WTC11 (cell line): ENCODE data around the gene OR8S1.

Source experiments
- ATF1 ChIP-seq: sonication (generic); formaldehyde crosslinking; IDR thresholded peaks from 2 replicates; pipeline ENCODE4 v1.8.1; 2023; ENCODE audit warnings: mild to moderate bottlenecking, moderate library complexity, missing genetic modification reagents
- ATF2 ChIP-seq: sonication (generic); formaldehyde crosslinking; IDR thresholded peaks from 2 replicates; pipeline ENCODE4 v1.8.1; 2022; ENCODE audit warnings: low read depth, missing genetic modification reagents, borderline replicate concordance
- ATF3 ChIP-seq: sonication (generic); formaldehyde crosslinking; conservative IDR thresholded peaks from 2 replicates; pipeline ENCODE4 v1.8.1; 2022; ENCODE audit warnings: mild to moderate bottlenecking, missing genetic modification reagents
- CREM ChIP-seq: sonication (generic); formaldehyde crosslinking; IDR thresholded peaks from 2 replicates; pipeline ENCODE4 v1.8.1; 2022; ENCODE audit warnings: mild to moderate bottlenecking, missing genetic modification reagents, moderate library complexity
- CTCF ChIP-seq: fragments of 200-600 bp; IDR thresholded peaks from 2 replicates; pipeline ENCODE4 v1.8.0; 2022; ENCODE audit warnings: antibody characterized with exemption
- MAX ChIP-seq: sonication (generic); formaldehyde crosslinking; IDR thresholded peaks from 2 replicates; pipeline ENCODE4 v1.8.0; 2022; ENCODE audit warnings: mild to moderate bottlenecking, missing genetic modification reagents
- NR2C2 ChIP-seq: sonication (generic); formaldehyde crosslinking; IDR thresholded peaks from 2 replicates; pipeline ENCODE4 v1.8.0; 2022; ENCODE audit warnings: mild to moderate bottlenecking, missing genetic modification reagents
- PRDM15 ChIP-seq: sonication (generic); formaldehyde crosslinking; IDR thresholded peaks from 2 replicates; pipeline ENCODE4 v1.8.0; 2022; ENCODE audit warnings: missing genetic modification reagents
- SP1 ChIP-seq: sonication (generic); formaldehyde crosslinking; conservative IDR thresholded peaks from 2 replicates; pipeline ENCODE4 v1.8.1; 2022; ENCODE audit warnings: missing genetic modification reagents
- STAT6 ChIP-seq: sonication (generic); formaldehyde crosslinking; conservative IDR thresholded peaks from 2 replicates; pipeline ENCODE4 v1.8.1; 2023; ENCODE audit warnings: mild to moderate bottlenecking, low read depth, missing genetic modification reagents, moderate library complexity
- ZMAT4 ChIP-seq: fragments of 250-450 bp; sonication (Bioruptor Pico); IDR thresholded peaks from 2 replicates; pipeline ENCODE4 v1.9.0; 2021; ENCODE audit warnings: mild to moderate bottlenecking
- ZNF317 ChIP-seq: sonication (generic); formaldehyde crosslinking; IDR thresholded peaks from 2 replicates; pipeline ENCODE4 v1.8.1; 2023; ENCODE audit warnings: low read depth, mild to moderate bottlenecking, moderate library complexity, missing genetic modification reagents, borderline replicate concordance
- ZNF423 ChIP-seq: fragments of 250-450 bp; sonication (Bioruptor Pico); IDR thresholded peaks from 2 replicates; pipeline ENCODE4 v2.1.2; 2022; ENCODE audit warnings: mild to moderate bottlenecking, moderate library complexity

- TF ChIP-seq CTCF (no peak), ZNF317 (CRISPR knock-in tag) (no peak), MAX (CRISPR knock-in tag) (no peak), ZMAT4 (CRISPR knock-in tag) (no peak), ZNF423 (no peak), NR2C2 (CRISPR knock-in tag) (no peak), ATF2 (CRISPR knock-in tag) (no peak), STAT6 (CRISPR knock-in tag) (no peak), ATF1 (CRISPR knock-in tag) (no peak), SP1 (CRISPR knock-in tag) (no peak), CREM (no peak), ATF3 (CRISPR knock-in tag) (no peak), PRDM15 (no peak)
Observed at GRCh38 chr12:48542300-48542928, 17.0 kb downstream of the OR8S1 start.
